ENCODE data around the gene CNTNAP2.

DNA sequence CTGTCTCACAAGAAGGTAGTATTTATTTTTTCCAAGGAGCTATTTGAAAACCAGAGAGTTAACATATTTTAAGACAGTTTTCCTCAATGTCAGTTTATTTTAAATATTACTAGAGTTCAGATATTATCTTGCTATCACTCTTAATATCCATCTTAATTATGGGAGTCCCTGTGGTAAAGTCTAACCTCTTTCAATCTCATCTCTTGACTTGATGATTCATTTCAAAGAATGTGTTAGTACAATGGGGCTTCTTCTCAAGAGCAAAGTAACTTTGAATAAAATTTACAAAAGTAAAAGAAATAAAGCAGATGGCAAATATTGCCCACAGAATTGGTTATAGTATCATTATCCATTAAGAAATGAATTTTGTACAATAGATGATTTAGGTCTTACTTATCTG is 1742.9 kb downstream of the CNTNAP2 start:
- TF ChIP-seq, protein P1, sequence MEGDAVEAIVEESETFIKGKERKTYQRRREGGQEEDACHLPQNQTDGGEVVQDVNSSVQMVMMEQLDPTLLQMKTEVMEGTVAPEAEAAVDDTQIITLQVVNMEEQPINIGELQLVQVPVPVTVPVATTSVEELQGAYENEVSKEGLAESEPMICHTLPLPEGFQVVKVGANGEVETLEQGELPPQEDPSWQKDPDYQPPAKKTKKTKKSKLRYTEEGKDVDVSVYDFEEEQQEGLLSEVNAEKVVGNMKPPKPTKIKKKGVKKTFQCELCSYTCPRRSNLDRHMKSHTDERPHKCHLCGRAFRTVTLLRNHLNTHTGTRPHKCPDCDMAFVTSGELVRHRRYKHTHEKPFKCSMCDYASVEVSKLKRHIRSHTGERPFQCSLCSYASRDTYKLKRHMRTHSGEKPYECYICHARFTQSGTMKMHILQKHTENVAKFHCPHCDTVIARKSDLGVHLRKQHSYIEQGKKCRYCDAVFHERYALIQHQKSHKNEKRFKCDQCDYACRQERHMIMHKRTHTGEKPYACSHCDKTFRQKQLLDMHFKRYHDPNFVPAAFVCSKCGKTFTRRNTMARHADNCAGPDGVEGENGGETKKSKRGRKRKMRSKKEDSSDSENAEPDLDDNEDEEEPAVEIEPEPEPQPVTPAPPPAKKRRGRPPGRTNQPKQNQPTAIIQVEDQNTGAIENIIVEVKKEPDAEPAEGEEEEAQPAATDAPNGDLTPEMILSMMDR (IDR thresholded peaks at IDR 0.05) = no peak
- TF ChIP-seq POLR2A (IDR thresholded peaks at IDR 0.05) (no peak), POLR2AphosphoS5 (IDR thresholded peaks at IDR 0.05; ENCODE audit: insufficient read depth in 1 of 2, low read depth in 1 of 2) (no peak)
